ENCODE data around the gene RPUSD1.

DNA sequence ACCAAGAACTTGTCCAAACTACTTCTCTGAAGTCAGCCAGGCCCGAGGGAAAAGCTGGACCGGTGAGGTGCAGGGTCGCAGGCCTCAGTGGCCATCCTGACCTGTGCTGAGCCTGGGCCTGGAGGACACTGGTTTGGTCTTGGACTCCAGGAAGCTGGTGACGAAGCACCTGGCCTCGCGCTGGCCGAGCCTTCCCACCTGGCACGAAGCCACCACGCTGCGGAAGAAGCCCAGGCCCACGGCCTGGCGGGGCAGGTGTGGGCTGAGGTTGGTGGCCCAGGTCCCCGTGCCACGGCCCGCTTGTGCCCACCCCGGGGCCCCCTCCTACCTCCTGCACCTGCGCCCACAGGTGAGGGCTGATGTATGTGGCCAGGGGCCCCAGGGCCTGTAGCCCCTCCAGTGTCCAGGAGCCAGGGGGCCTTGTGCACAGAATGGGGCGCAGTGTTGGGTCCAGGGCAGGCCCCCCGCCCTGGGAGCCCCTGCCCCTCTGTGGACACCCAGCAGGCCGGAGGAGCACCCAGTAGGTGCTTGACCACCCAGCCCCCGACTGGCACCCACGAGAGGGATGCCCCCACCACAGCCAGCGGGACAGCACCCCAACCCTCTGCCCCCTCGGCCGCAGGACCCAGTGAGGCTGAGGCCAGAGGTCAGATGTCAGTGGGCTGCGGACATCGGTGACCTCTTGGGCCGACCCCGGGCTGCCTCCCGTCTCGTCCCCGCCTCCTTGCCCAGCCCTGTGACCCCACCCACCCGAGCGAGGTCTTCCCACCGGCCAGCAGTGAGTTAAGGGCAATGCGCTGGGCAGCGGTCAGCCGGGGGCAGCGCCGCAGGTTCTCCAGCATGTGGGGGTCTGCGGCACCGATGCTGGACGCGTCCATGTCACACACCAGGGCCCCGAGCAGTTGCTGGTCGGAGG, 13.8 kb downstream of the RPUSD1 start:
- TF ChIP-seq, protein P1, sequence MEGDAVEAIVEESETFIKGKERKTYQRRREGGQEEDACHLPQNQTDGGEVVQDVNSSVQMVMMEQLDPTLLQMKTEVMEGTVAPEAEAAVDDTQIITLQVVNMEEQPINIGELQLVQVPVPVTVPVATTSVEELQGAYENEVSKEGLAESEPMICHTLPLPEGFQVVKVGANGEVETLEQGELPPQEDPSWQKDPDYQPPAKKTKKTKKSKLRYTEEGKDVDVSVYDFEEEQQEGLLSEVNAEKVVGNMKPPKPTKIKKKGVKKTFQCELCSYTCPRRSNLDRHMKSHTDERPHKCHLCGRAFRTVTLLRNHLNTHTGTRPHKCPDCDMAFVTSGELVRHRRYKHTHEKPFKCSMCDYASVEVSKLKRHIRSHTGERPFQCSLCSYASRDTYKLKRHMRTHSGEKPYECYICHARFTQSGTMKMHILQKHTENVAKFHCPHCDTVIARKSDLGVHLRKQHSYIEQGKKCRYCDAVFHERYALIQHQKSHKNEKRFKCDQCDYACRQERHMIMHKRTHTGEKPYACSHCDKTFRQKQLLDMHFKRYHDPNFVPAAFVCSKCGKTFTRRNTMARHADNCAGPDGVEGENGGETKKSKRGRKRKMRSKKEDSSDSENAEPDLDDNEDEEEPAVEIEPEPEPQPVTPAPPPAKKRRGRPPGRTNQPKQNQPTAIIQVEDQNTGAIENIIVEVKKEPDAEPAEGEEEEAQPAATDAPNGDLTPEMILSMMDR (conservative IDR thresholded peaks at IDR 0.05; ENCODE audit: low read depth, low read length) = no peak
- TF ChIP-seq EZH2phosphoT487 (IDR thresholded peaks at IDR 0.05; ENCODE audit: borderline replicate concordance, low read length) = no peak

Data from PC-3 (cell line).